IPS DF 6.9 (cell line): ENCODE measurements around the gene C1RL.

Experiments
- DNase-seq: peaks from one replicate; pipeline ENCODE4 v3.0.0-alpha.2; 2013; ENCODE audit warnings: low read depth, low spot score
- H3K27ac ChIP-seq: one replicate; pipeline ENCODE4 v1.5.1; 2013; ENCODE audit warnings: low read length, control low read depth
- H3K27me3 ChIP-seq: 2 replicates; pipeline ENCODE4 v1.6.1; 2013; ENCODE audit warnings: mild to moderate bottlenecking, low read length; ENCODE audit not compliant: control insufficient read depth, insufficient read depth
- H3K36me3 ChIP-seq: 2 replicates; pipeline ENCODE4 v1.6.1; 2013; ENCODE audit warnings: low read length; ENCODE audit not compliant: control insufficient read depth, insufficient read depth
- H3K4me1 ChIP-seq: 2 replicates; pipeline ENCODE4 v1.6.1; 2013; ENCODE audit warnings: low read length; ENCODE audit not compliant: control insufficient read depth, insufficient read depth
- H3K4me3 ChIP-seq: 2 replicates; pipeline ENCODE4 v1.5.1; 2013; ENCODE audit warnings: mild to moderate bottlenecking, low read length
- H3K9me3 ChIP-seq: 2 replicates; pipeline ENCODE4 v1.6.1; 2013; ENCODE audit warnings: low read length, inconsistent platforms; ENCODE audit not compliant: control insufficient read depth, insufficient read depth
- WGBS: extraction: QIAGEN DNeasy Blood & Tissue Kit; methylation state at CpG from one replicate; pipeline ENCODE4 v1.1.7; 2013; ENCODE audit warnings: mixed read lengths, missing lambda C conversion rate; ENCODE audit not compliant: insufficient read length, insufficient coverage; 5-methylcytosine and 5-hydroxymethylcytosine counted together

C1RL gene

DNA sequence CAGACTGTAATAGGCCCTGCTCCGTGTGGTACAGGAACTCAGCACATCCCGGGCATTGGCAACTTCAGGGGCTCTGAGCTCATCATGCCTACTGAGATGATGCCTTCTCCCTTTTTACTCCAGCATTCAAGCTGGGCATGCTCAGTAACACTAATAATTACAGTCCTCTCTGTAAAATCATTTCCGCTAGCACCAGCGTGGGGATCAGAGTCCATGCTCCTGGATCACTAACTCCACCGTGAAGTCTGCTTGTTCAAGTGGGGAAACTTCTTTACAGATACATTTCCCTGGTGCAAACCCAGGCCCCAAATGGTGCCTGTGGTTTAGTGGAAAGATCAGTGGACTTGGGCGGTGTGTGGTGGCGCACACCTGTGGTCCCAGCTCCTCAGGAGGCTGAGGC is 37.9 kb upstream of the C1RL start:
- WGBS, result no CpG with 5 or more reads among the region's 7 CpGs
- H3K27me3 ChIP-seq, result no peaks in the 10 kb centered on the region
- no peaks in the 10 kb centered on the region for H3K4me1 ChIP-seq
- H3K9me3 ChIP-seq, result no peaks in the 10 kb centered on the region
- no peak overlapping the region for H3K27ac ChIP-seq
- no peak overlapping the region for H3K4me3 ChIP-seq
- peaks cover 6% of the 10 kb centered on the region; the same call in 1 of the 2 replicates for H3K36me3 ChIP-seq
- DNase-seq, result no peak

DNA sequence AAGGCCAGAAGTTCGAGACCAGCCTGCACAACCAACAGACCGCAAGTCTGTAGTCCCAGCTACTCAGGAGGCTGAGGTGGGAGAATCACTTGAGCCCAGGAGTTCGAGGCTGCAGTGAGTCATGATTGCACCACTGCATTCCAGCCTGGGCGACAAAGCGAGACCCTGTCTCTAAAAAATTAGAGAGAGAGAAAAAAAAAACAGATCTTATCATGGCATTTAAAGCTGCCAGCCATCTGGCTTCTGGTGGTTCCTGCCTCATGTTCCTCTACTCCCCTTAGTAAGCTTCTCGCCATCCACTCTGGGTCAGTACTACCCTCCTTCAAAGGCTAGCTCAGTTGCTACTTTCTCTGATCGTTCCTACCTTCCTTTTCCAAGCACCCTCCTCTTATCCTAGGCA is 37.2 kb upstream of the C1RL start:
- H3K27ac ChIP-seq, result no peak overlapping the region
- H3K9me3 ChIP-seq, result no peaks in the 10 kb centered on the region
- no CpG with 5 or more reads among the region's 7 CpGs for WGBS
- no peaks in the 10 kb centered on the region for H3K4me1 ChIP-seq
- no peak overlapping the region for H3K4me3 ChIP-seq
- no peaks in the 10 kb centered on the region for H3K27me3 ChIP-seq
- H3K36me3 ChIP-seq, result peaks cover 6% of the 10 kb centered on the region; the same call in 1 of the 2 replicates
- DNase-seq, result no peak

DNA sequence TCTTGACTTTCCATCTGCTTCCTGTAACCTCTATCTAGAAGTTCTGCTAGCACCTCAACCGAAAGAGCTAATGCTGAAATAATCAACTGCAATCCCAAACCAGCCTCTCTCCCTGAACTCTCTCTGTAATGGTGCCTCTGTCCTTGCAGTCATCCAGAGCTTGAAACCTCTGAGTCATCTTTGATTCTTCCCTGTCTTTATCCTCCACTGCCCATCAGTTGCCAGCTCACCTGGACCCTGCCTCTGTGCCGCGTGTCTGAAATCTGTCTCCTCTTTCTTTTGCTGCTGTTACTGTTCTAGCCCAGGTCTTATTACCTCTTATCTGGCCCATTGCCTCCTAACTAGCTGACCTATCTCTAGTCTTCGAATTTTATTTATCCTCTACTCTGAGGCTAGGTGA is 36.7 kb upstream of the C1RL start:
- WGBS, result no CpG with 5 or more reads among the region's 4 CpGs
- H3K27me3 ChIP-seq, result no peaks in the 10 kb centered on the region

DNA sequence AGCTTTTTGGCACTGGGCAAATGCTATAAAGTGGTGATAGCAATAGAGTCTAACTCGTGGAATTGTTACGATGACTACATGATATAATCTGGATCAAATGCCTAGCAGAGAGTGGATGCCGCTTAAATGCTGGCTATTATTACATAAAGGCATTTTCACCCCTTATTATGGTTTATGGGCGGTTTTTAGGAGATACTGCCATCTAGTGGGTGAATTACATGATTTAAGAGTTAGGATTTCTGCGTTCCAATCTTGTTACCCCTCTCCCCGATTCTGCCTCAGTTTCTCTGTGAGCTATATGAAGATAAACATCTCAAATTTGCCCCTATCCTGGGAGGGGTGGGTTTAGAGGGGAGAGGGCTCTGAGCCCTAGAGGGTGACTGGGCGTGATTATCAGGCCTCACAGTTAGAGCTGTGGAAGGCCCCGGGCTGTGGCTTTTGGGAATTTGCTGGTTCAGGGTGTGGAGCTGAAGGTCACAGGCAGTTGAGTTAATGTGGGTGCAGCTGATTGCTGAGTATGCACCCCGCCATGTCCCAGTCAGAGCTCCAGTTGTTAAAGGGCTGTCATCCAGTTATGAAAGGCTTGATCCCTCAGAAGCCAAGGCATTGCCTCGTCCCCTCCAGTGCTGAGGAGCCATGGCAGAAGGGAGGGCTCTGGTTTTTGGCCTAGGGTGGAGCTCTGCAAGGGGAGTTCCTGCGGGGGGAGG is 35.6 kb upstream of the C1RL start:
- DNase-seq, result no peak
- Histone ChIP-seq H3K27ac (no peak overlapping the region), H3K9me3 (no peaks in the 10 kb centered on the region), H3K4me1 (no peaks in the 10 kb centered on the region), H3K27me3 (no peaks in the 10 kb centered on the region), H3K36me3 (peaks cover 2% of the 10 kb centered on the region; the same call in 1 of the 2 replicates), H3K4me3 (no peak overlapping the region)
- WGBS, result no CpG with 5 or more reads among the region's 11 CpGs

More for the DNA sequence above, 36.7 kb upstream of the C1RL start:
- no peaks in the 10 kb centered on the region for H3K4me1 ChIP-seq
- H3K27ac ChIP-seq, result no peak overlapping the region
- H3K9me3 ChIP-seq, result no peaks in the 10 kb centered on the region
- H3K36me3 ChIP-seq, result peaks cover 4% of the 10 kb centered on the region; the same call in 1 of the 2 replicates
- DNase-seq, result no peak
- H3K4me3 ChIP-seq, result no peak overlapping the region

DNA sequence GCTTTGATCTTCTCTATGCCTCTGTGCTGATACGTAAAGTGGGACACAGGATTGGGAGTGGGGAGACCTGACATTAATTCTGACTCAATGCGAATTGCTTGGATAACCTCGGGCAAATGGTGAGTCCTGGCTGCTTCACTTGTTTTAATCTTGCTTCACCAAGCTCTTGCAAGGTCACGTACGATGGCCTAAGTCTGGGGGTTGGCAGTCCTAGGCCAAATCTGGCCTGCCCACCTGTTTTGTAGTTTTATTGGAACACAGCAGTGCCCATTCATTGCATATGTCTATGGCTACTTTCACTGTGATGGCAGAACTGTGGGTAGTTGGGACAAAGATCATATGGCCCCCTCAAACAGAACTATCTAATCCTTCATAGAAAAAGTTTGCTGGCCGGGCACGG is 34.5 kb upstream of the C1RL start:
- Histone ChIP-seq H3K4me1 (no peaks in the 10 kb centered on the region), H3K9me3 (no peaks in the 10 kb centered on the region), H3K4me3 (no peak overlapping the region), H3K36me3 (peaks cover 2% of the 10 kb centered on the region; the same call in 1 of the 2 replicates), H3K27ac (no peak overlapping the region), H3K27me3 (no peaks in the 10 kb centered on the region)
- WGBS, result no CpG with 5 or more reads among the region's 7 CpGs
- no peak for DNase-seq

DNA sequence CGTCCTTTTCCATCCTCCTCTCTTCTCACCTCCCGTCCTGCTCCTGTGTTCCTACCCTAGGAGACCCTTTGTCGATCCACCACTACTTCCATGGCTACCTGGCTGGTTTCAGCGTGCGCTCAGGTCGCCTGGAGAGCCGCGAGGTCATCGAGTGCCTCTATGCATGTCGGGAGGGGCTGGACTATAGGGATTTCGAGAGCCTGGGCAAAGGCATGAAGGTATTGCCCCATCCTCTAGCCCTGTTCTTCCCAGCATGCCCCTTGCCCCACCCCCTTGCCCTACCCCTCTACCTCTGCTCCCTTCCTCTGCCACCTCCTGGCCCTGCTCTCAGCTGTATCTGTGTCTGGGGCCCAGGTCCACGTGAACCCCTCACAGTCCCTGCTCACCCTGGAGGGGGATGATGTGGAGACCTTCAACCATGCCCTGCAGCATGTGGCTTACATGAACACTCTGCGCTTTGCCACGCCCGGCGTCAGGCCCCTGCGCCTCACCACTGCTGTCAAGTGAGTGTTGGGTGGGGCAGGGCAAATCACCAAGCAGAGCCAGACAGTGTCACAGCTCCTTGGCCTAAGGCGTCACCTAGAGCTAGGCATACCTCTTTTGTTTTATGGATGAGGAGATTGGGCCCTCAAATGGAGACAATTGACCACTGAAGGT is 33.9 kb upstream of the C1RL start:
- Histone ChIP-seq H3K4me3 (no peak overlapping the region), H3K27me3 (no peaks in the 10 kb centered on the region), H3K36me3 (peaks cover 2% of the 10 kb centered on the region; the same call in 1 of the 2 replicates), H3K4me1 (no peaks in the 10 kb centered on the region), H3K27ac (no peak overlapping the region), H3K9me3 (no peaks in the 10 kb centered on the region)
- WGBS, result no CpG with 5 or more reads among the region's 18 CpGs
- no peak for DNase-seq

DNA sequence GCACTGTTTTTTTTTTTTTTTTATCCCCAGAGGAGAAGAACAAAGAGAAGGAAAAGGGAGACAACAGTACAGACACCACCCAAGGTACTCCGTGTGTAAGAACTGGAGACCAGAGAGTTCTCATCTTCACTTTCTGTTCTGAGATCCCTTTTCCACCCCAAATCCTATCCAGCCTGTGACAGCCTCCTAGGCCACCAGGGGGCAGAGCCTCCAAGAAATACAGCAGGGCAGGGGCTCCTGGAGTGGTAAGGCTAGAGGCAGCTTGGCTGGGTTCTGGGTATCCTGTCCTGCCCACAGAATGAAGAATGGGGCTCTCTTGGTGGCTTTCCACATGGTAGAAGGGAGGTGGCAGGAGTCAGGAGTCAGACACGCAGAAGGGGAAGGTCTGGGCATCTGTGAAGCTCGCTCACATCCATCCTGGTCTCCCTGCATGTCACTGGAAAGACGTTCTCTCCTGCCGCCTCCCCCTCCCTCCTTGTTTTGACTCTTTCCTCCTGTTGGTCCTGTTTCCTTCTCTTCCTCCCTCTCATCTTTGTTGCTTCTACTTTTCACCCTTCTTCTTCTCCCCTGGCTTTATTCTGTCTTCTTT is 33.1 kb upstream of the C1RL start:
- DNase-seq, result no peak
- no CpG with 5 or more reads among the region's 5 CpGs for WGBS
- no peaks in the 10 kb centered on the region for H3K9me3 ChIP-seq

DNA sequence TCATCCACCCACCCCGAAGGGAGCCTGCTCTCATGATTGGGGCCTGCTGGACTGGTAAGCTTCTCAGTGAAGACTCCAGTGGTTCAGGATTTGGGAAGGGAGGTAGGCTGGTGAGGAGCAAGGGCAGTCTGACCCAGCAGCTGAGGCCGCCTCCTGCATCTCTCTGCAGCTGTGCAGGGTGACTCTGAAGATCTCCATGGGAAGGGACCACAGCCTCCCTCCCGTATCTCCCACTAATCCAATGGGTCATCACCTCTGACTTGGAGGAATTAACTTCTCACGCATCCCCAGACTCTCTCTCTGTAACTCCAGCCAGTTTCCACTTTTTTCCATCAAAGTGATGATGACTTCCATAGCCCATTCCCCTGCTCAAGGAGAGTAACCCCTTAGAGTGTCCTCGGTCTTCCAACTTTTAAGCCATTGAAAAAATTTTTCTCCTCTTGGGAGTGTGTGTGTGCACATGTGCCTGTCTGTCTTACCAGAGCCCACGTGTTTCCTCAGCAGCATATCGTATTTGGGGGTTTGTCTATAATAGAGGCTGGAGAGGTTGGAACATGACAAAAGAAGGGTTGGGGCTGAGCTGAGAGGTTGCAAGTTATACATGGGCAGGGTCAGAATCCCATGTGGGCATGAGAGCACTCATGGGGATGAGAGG is 32.5 kb upstream of the C1RL start:
- H3K27ac ChIP-seq, result no peak overlapping the region
- no peaks in the 10 kb centered on the region for H3K27me3 ChIP-seq
- no CpG with 5 or more reads among the region's 7 CpGs for WGBS
- no peak overlapping the region for H3K4me3 ChIP-seq
- no peak for DNase-seq
- no peaks in the 10 kb centered on the region for H3K4me1 ChIP-seq
- peaks cover 7% of the 10 kb centered on the region for H3K36me3 ChIP-seq
- no peaks in the 10 kb centered on the region for H3K9me3 ChIP-seq

More for the DNA sequence above, 33.1 kb upstream of the C1RL start:
- H3K4me3 ChIP-seq, result no peak overlapping the region
- H3K27ac ChIP-seq, result no peak overlapping the region
- H3K27me3 ChIP-seq, result no peaks in the 10 kb centered on the region
- peaks cover 3% of the 10 kb centered on the region for H3K36me3 ChIP-seq
- H3K4me1 ChIP-seq, result no peaks in the 10 kb centered on the region

DNA sequence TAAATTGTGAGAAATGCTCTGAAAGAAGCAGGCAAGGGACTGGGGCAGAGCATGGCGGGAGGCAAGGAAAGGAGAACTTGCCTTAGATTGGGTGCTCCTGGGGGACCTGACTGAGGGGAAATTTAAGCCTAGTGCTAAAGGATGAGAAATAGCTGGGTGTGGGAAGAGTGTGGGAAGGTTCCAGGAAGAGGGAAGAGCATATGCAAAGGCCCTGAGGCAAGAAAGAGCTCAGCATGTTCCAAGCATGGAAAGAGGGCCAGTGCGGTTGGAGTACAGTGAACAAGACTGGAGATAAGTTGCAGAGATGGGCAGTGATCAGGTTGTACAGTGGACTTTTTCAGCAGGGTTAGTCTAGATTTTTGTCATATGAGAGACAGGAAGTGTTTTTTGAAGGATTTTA is 30.2 kb upstream of the C1RL start:
- DNase-seq, result no peak
- Histone ChIP-seq H3K4me1 (no peaks in the 10 kb centered on the region), H3K27ac (no peak overlapping the region), H3K4me3 (no peak overlapping the region), H3K9me3 (no peaks in the 10 kb centered on the region), H3K27me3 (no peaks in the 10 kb centered on the region), H3K36me3 (peaks cover 15% of the 10 kb centered on the region)
- WGBS, result no CpG with 5 or more reads among the region's 2 CpGs

DNA sequence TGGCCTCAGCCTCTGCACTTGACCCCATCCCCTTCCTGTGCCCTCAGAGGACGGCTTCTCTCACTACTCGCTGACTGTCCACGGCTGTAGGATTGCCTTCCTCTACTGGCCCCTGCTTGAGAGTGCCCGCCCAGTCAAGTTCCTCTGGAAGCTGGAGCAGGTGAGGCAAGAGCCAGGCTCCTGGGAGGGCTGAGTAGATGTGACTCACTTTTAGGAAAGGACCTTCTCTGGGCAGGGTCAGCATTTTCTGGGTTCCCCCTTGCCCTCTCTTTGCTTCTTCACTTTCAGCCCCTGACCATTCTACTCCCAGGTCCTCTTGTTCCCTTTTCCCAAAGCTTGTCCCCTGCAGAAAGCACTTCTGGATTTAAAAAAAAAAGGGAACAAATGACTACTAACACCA is 28.9 kb upstream of the C1RL start:
- Histone ChIP-seq H3K27ac (no peak overlapping the region), H3K9me3 (no peaks in the 10 kb centered on the region), H3K4me1 (no peaks in the 10 kb centered on the region), H3K27me3 (no peaks in the 10 kb centered on the region), H3K36me3 (peaks cover 16% of the 10 kb centered on the region), H3K4me3 (no peak overlapping the region)
- DNase-seq, result no peak
- no CpG with 5 or more reads among the region's 4 CpGs for WGBS
